ENCODE results near the gene SUPT3H.

SUPT3H gene

GRCh38 chr6:44951253-44951747 is 426.4 kb downstream of the SUPT3H start:
- TF ChIP-seq, protein P1, sequence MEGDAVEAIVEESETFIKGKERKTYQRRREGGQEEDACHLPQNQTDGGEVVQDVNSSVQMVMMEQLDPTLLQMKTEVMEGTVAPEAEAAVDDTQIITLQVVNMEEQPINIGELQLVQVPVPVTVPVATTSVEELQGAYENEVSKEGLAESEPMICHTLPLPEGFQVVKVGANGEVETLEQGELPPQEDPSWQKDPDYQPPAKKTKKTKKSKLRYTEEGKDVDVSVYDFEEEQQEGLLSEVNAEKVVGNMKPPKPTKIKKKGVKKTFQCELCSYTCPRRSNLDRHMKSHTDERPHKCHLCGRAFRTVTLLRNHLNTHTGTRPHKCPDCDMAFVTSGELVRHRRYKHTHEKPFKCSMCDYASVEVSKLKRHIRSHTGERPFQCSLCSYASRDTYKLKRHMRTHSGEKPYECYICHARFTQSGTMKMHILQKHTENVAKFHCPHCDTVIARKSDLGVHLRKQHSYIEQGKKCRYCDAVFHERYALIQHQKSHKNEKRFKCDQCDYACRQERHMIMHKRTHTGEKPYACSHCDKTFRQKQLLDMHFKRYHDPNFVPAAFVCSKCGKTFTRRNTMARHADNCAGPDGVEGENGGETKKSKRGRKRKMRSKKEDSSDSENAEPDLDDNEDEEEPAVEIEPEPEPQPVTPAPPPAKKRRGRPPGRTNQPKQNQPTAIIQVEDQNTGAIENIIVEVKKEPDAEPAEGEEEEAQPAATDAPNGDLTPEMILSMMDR (IDR thresholded peaks at IDR 0.05; ENCODE audit: control insufficient read depth, extremely low read depth, insufficient read depth), result no peak
- H3K4me3 ChIP-seq (ENCODE audit: low read depth, low read length), result no peak overlapping the region
- DNase-seq (ENCODE audit: low read depth), result no peak

- no peak for DNase-seq (ENCODE audit: low read depth)
- TF ChIP-seq, protein P1 (IDR thresholded peaks at IDR 0.05; ENCODE audit: control insufficient read depth, extremely low read depth, insufficient read depth), result no peak
These were observed 428.0 kb downstream of the SUPT3H start for GRCh38 chr6:44949596-44950201.

DNA sequence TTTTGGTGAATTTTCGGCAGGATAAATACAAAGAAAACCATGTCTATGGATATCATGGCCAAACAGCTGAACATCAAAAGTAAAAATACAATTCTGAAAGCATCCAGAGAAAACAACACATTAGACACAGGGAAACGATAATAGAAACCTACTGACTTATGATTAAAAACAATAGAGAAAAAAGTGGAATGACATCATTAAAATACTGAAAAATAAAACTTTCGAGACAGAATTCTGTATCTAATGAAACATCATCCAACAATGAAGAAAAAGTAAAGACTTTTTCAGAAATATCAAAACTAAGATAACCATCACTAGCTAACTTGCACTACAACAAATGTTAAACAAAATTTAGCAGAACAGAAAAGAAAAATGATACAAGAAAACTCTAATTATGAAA is 434.2 kb downstream of the SUPT3H start:
- TF ChIP-seq, protein P1 (IDR thresholded peaks at IDR 0.05; ENCODE audit: control insufficient read depth, extremely low read depth, insufficient read depth), result no peak
- no peak overlapping the region for H3K4me3 ChIP-seq (ENCODE audit: low read depth, low read length)
- no peak for DNase-seq (ENCODE audit: low read depth)

More at GRCh38 chr6:44949596-44950201, 428.0 kb downstream of the SUPT3H start:
- no peak overlapping the region for H3K4me3 ChIP-seq (ENCODE audit: low read depth, low read length)

DNA sequence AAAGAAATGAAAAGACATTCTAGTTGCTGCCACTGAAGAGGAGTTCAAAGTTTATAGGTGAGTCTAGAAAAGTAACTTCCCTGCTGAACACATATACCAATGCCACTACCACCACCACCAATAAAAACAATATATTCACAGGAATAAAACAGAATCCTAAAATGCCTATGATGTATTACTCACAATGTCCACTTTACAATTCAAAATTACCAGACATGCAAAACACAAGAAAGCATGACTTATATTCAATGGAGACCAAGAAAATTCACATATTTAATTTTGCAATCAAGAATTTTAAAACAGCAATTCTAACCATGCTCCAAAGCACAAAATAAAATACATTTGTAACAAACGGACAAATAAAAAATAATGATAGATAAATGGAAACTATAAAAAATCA is 434.9 kb downstream of the SUPT3H start:
- DNase-seq (ENCODE audit: low read depth), result no peak
- TF ChIP-seq, protein P1 (IDR thresholded peaks at IDR 0.05; ENCODE audit: control insufficient read depth, extremely low read depth, insufficient read depth), result no peak
- no peak overlapping the region for H3K4me3 ChIP-seq (ENCODE audit: low read depth, low read length)

GRCh38 chr6:44942201-44942600 is 435.5 kb downstream of the SUPT3H start:
- TF ChIP-seq, protein P1 (IDR thresholded peaks at IDR 0.05; ENCODE audit: control insufficient read depth, extremely low read depth, insufficient read depth), result no peak
- no peak overlapping the region for H3K4me3 ChIP-seq (ENCODE audit: low read depth, low read length)
- no peak for DNase-seq (ENCODE audit: low read depth)

DNA sequence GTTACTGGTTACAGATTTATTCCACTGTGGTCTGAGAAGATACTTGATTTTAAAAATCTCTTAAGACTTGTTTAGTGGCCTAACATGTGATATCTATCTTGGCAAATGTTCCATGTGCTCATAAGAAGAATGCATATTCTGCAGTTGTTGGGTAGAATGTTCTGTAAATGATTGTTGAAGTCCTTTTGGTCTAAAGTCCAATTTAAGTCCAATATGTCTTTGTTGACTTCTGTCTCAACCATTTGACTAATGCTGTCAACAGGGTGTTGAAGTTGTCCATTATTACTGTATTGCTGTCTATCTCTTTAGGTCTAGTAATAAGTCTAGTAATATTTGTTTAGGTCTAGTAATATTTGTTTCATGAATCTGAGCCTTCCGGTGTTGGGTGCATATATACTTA is 437.4 kb downstream of the SUPT3H start:
- DNase-seq (ENCODE audit: low read depth), result no peak
- TF ChIP-seq, protein P1 (IDR thresholded peaks at IDR 0.05; ENCODE audit: control insufficient read depth, extremely low read depth, insufficient read depth), result no peak
- H3K4me3 ChIP-seq (ENCODE audit: low read depth, low read length), result no peak overlapping the region
